Smooth muscle cell (in vitro differentiated cells): Measurements from ENCODE around the gene DLG1. TPM values are rescaled to one million over a fixed set of nuclear protein-coding genes. Genes with fewer than 3 reads are reported as not detected.

Experiments used
- DNase-seq: peaks from one replicate; lab custom pipeline; 2025; ENCODE audit not compliant: unreplicated experiment; lab: John Stamatoyannopoulos, UW
- H2AFZ ChIP-seq: fragments of 200-600 bp; sonication (generic); 2 replicates; pipeline ENCODE4 v1.6.0; 2016; ENCODE audit warnings: antibody characterized with exemption, low read depth, mild to moderate bottlenecking
- H3F3A ChIP-seq: fragments of 200-600 bp; sonication (generic); 2 replicates; pipeline ENCODE4 v1.6.0; 2017; ENCODE audit warnings: antibody characterized with exemption, low read depth
- H3K27ac ChIP-seq: fragments of 200-600 bp; sonication (generic); 2 replicates; pipeline ENCODE4 v1.5.1; 2016; ENCODE audit warnings: low read depth, mild to moderate bottlenecking
- H3K27me3 ChIP-seq: fragments of 200-600 bp; sonication (generic); 2 replicates; pipeline ENCODE4 v1.6.1; 2016; ENCODE audit warnings: low read depth, mild to moderate bottlenecking
- H3K36me3 ChIP-seq: fragments of 200-600 bp; sonication (generic); 2 replicates; pipeline ENCODE4 v1.5.1; 2016; ENCODE audit warnings: low read depth
- H3K4me1 ChIP-seq: fragments of 200-600 bp; sonication (generic); 2 replicates; pipeline ENCODE4 v1.5.1; 2016; ENCODE audit warnings: low read depth
- H3K4me2 ChIP-seq: fragments of 200-600 bp; sonication (generic); 2 replicates; pipeline ENCODE4 v1.6.0; 2016; ENCODE audit warnings: mild to moderate bottlenecking
- H3K4me3 ChIP-seq: fragments of 200-600 bp; sonication (generic); 2 replicates; pipeline ENCODE4 v1.5.1; 2016; ENCODE audit warnings: mild to moderate bottlenecking
- H3K79me2 ChIP-seq: fragments of 200-600 bp; sonication (generic); 2 replicates; pipeline ENCODE4 v1.6.0; 2016; ENCODE audit warnings: low read depth, mild to moderate bottlenecking
- H3K9ac ChIP-seq: fragments of 200-600 bp; sonication (generic); 2 replicates; pipeline ENCODE4 v1.6.0; 2016; ENCODE audit warnings: low read depth
- H3K9me3 ChIP-seq: fragments of 200-600 bp; sonication (generic); replicated peaks from 2 replicates; pipeline ENCODE4 v1.5.1; 2016; ENCODE audit warnings: low read depth
- H4K20me1 ChIP-seq: fragments of 200-600 bp; sonication (generic); 2 replicates; pipeline ENCODE4 v1.6.0; 2016; ENCODE audit warnings: low read depth
- WGBS: methylation state at CpG from one replicate; pipeline ENCODE4 v1.1.7; 2016; ENCODE audit warnings: low lambda C conversion rate; 5-methylcytosine and 5-hydroxymethylcytosine counted together
- polyA plus RNA-seq: library from polyadenylated mRNA; unstranded; fragments of >200 nt; fragmentation: Nextera tagmentation; extraction: Ambion mirVana; gene quantifications from 2 replicates; pipeline ENCODE4 v1.2.1, GENCODE V29; 2016
- total RNA-seq: library from RNA; depleted of rRNA; stranded (reverse); fragments of >200 nt; gene quantifications from 2 replicates; pipeline ENCODE4 v1.2.3, GENCODE V29; 2014
- TF ChIP-seq, protein P1 (sequence below): fragments of 200-600 bp; sonication (generic); IDR thresholded peaks from 2 replicates; pipeline ENCODE4 v1.5.1; 2017; ENCODE audit warnings: borderline replicate concordance, mild to moderate bottlenecking, antibody characterized with exemption; ENCODE audit not compliant: insufficient read depth, poor library complexity, severe bottlenecking

DLG1 gene
- total and polyA plus RNA-seq, 2 experiments from 2014 or later, result 23.5 to 69.0 TPM

DNA sequence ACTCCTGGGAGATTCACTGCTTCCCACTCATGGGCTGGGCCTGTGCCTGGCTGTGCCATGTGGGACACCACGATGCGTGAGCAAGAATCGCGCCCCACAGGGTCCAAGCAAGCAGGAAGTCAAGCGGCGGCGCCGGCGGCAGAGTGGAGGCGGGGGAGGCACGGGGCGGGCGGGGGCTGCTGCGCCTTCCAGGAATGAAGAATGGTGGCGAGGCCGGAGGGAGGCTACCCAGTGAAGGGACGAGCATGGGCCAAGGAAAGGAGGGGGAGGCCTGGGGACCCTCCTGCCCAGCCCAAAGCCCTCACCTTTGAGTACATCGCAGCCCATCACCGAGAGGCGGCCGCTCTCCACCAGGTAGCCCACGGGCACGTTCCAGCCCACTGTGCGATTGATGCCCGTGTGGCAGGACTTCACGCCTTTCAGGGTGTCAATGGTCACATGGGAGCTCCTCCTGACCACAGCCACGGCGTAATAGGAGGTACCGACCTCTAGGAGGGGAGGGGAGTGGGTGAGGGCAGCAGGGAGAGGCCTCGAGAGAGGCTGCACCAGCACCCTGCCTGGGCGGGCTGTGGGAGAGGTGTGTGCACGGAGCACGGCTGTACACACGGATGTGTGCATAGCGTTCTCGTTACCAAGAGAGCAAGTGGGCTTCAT lies 274.3 kb downstream of the DLG1 start:
- H3K4me3 ChIP-seq, result no peak overlapping the region
- H3K4me2 ChIP-seq, result no peak overlapping the region
- TF ChIP-seq, protein P1, sequence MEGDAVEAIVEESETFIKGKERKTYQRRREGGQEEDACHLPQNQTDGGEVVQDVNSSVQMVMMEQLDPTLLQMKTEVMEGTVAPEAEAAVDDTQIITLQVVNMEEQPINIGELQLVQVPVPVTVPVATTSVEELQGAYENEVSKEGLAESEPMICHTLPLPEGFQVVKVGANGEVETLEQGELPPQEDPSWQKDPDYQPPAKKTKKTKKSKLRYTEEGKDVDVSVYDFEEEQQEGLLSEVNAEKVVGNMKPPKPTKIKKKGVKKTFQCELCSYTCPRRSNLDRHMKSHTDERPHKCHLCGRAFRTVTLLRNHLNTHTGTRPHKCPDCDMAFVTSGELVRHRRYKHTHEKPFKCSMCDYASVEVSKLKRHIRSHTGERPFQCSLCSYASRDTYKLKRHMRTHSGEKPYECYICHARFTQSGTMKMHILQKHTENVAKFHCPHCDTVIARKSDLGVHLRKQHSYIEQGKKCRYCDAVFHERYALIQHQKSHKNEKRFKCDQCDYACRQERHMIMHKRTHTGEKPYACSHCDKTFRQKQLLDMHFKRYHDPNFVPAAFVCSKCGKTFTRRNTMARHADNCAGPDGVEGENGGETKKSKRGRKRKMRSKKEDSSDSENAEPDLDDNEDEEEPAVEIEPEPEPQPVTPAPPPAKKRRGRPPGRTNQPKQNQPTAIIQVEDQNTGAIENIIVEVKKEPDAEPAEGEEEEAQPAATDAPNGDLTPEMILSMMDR, result no peak
- no peak overlapping the region for H3K9ac ChIP-seq
- 91% methylated on average over 32 of the region's 36 CpGs for WGBS
- H3K27me3 ChIP-seq, result no peaks in the 10 kb centered on the region
- H4K20me1 ChIP-seq, result no peaks in the 10 kb centered on the region
- peaks cover 4% of the 10 kb centered on the region for H3K4me1 ChIP-seq
- no peaks in the 10 kb centered on the region for H3K79me2 ChIP-seq
- H3K27ac ChIP-seq, result no peak overlapping the region
- no peaks in the 10 kb centered on the region for H3K36me3 ChIP-seq
- no peak overlapping the region for H2AFZ ChIP-seq
- no peaks in the 10 kb centered on the region for H3K9me3 ChIP-seq
- no peaks in the 10 kb centered on the region for H3F3A ChIP-seq
- DNase-seq, result no peak

DNA sequence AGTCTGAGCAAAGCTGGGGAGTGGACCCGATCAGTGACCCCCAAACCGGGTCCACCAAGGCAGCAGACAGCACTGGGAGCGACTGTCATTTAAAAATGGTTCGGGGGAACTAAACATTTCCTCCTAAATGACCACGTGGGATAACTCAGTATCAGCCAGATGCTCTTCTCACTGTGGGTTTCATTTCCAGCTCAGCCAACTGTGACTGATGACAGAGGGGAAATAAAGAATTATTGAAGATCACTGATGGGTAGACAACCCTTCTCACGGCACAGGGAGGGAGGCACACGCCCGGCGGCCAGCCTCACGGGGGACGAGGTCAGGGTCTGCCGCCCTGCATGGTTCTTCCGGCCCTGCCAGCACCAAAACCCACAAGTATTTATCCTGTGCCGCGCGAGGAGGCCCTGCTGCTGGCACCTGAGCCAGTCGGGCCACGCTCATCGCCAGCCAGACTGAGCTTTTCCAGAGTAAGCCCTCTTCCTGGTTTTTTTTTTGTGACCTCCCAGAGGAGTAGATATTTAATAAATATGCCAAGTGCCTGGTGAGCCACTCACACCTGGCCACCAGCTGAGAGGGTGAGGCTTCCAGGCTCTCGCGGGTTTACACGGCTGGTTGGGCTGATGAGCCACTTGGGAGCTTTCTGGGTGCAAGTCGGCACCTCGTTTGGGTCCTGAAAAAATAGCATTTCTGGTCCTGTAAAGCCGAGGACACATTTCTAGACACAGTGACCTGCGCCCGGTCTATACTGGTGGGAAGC lies 275.0 kb downstream of the DLG1 start:
- H3F3A ChIP-seq, result no peaks in the 10 kb centered on the region
- no peak overlapping the region for H3K4me3 ChIP-seq
- peaks cover 4% of the 10 kb centered on the region for H3K4me1 ChIP-seq
- 91% methylated on average over 27 of the region's 27 CpGs for WGBS
- no peaks in the 10 kb centered on the region for H3K9me3 ChIP-seq
- no peak overlapping the region for H2AFZ ChIP-seq
- no peaks in the 10 kb centered on the region for H3K79me2 ChIP-seq
- H3K4me2 ChIP-seq, result no peak overlapping the region
- no peak overlapping the region for H3K9ac ChIP-seq
- DNase-seq, result no peak
- no peak overlapping the region for H3K27ac ChIP-seq
- TF ChIP-seq, protein P1, result no peak
- no peaks in the 10 kb centered on the region for H4K20me1 ChIP-seq
- no peaks in the 10 kb centered on the region for H3K36me3 ChIP-seq
- no peaks in the 10 kb centered on the region for H3K27me3 ChIP-seq

DNA sequence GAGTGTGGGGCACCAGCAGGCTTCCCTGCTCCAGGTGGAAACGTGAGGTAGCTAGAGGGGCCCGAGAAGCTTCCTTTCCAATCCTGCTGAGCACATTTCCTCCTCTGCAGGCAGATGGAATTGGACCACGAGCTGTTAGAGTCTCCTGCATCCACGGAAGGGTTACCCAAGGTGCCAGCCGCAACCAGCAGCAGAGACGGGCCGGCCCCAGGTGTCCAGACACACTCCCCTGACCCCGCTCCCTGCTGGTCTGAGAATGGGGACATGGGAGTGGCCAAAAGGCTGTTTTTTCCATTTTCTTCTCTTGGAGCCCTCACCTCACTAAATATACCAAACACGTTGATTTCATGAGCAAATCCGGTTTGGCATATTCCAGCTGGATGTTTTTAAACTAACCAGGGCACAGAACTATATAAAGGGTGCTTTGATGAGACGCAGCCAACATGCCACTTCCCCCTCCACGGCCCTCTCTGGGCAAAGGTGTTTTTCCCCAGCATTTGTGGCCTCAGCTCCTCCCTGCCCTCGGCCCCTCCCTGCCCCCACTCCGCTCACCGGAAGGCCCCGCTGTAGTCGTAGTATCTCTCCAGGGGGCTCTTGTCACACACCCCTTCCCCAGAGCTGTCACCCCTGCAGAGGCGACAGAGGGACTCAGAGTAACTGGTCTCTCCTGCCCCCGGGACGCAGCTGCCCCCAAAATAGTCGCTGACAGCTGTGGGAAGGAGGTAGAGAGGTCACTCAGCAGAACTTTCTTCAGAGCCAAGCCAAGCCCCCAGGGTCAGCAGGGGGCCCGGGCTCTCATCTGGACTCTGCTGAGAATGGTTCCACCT lies 275.8 kb downstream of the DLG1 start:
- H3K9me3 ChIP-seq, result no peaks in the 10 kb centered on the region
- 66% methylated on average over 22 of the region's 22 CpGs for WGBS
- H3K36me3 ChIP-seq, result no peaks in the 10 kb centered on the region
- no peaks in the 10 kb centered on the region for H3F3A ChIP-seq
- no peak overlapping the region for H3K4me2 ChIP-seq
- no peak overlapping the region for H2AFZ ChIP-seq
- H3K4me3 ChIP-seq, result no peak overlapping the region
- TF ChIP-seq, protein P1, result no peak
- H3K4me1 ChIP-seq, result peaks cover 4% of the 10 kb centered on the region
- H3K27ac ChIP-seq, result no peak overlapping the region
- no peak overlapping the region for H3K9ac ChIP-seq
- H4K20me1 ChIP-seq, result no peaks in the 10 kb centered on the region
- H3K27me3 ChIP-seq, result no peaks in the 10 kb centered on the region
- no peaks in the 10 kb centered on the region for H3K79me2 ChIP-seq
- DNase-seq, result no peak
